ENCODE data around the gene KIF19.

Gene KIF19

GRCh38 chr17:74361230-74362068, 35.4 kb downstream of the KIF19 start, which contains the start of gene BTBD17:
Gene BTBD17, minus strand, starts transcription at chr17:74361868. Its CDS starts 49 bp downstream, at chr17:74361819.
- in situ Hi-C loops (cut with MboI; ENCODE audit: low sequenced_read_pairs) = no loop called here

GRCh38 chr17:74362069-74362405, 36.0 kb downstream of the KIF19 start:
- in situ Hi-C loops (cut with MboI; ENCODE audit: low sequenced_read_pairs) = no loop called here

- in situ Hi-C loops (cut with MboI; ENCODE audit: low sequenced_read_pairs) = no loop called here
These were observed 36.9 kb downstream of the KIF19 start for GRCh38 chr17:74362810-74363498.

- in situ Hi-C loops (cut with MboI; ENCODE audit: low sequenced_read_pairs) = no loop called here
These were observed 41.2 kb downstream of the KIF19 start, which contains the start of gene GPR142 for GRCh38 chr17:74367206-74367605. Gene GPR142, plus strand, starts transcription at chr17:74367506. Its CDS starts 2,035 bp downstream, at chr17:74369541.

GRCh38 chr17:74368341-74369081, 42.5 kb downstream of the KIF19 start:
- in situ Hi-C loops (cut with MboI; ENCODE audit: low sequenced_read_pairs) = no loop called here

- in situ Hi-C loops (cut with MboI; ENCODE audit: low sequenced_read_pairs) = no loop called here
These were observed 43.2 kb downstream of the KIF19 start for GRCh38 chr17:74369221-74369620.

- in situ Hi-C loops (cut with MboI; ENCODE audit: low sequenced_read_pairs) = loop anchor here (10.0 kb wide), 1 partner anchor 235 kb away; no protein-coding TSS in a partner anchor
These were observed 43.9 kb downstream of the KIF19 start for GRCh38 chr17:74369665-74370490.

- in situ Hi-C loops (cut with MboI; ENCODE audit: low sequenced_read_pairs) = loop anchor here (10.0 kb wide), 1 partner anchor 233 kb away; no protein-coding TSS in a partner anchor
These were observed 45.7 kb downstream of the KIF19 start for GRCh38 chr17:74371653-74372147.

GRCh38 chr17:74372426-74372825, 46.4 kb downstream of the KIF19 start:
- in situ Hi-C loops (cut with MboI; ENCODE audit: low sequenced_read_pairs) = loop anchor here (10.0 kb wide), 1 partner anchor 232 kb away; no protein-coding TSS in a partner anchor

- in situ Hi-C loops (cut with MboI; ENCODE audit: low sequenced_read_pairs) = loop anchor here (10.0 kb wide), 1 partner anchor 231 kb away; no protein-coding TSS in a partner anchor
These were observed 48.0 kb downstream of the KIF19 start for GRCh38 chr17:74373838-74374606.

GRCh38 chr17:74374858-74375257, 48.8 kb downstream of the KIF19 start:
- in situ Hi-C loops (cut with MboI; ENCODE audit: low sequenced_read_pairs) = loop anchor here (10.0 kb wide), 1 partner anchor 230 kb away; no protein-coding TSS in a partner anchor

- in situ Hi-C loops (cut with MboI; ENCODE audit: low sequenced_read_pairs) = loop anchor here (10.0 kb wide), 1 partner anchor 225 kb away; no protein-coding TSS in a partner anchor
These were observed 53.6 kb downstream of the KIF19 start for GRCh38 chr17:74379495-74380085.

GRCh38 chr17:74380086-74380958, 54.3 kb downstream of the KIF19 start:
- in situ Hi-C loops (cut with MboI; ENCODE audit: low sequenced_read_pairs) = no loop called here

- in situ Hi-C loops (cut with MboI; ENCODE audit: low sequenced_read_pairs) = no loop called here
These were observed 55.2 kb downstream of the KIF19 start for GRCh38 chr17:74380959-74381808.

- in situ Hi-C loops (cut with MboI; ENCODE audit: low sequenced_read_pairs) = no loop called here
These were observed 57.1 kb downstream of the KIF19 start for GRCh38 chr17:74383141-74383540.

GRCh38 chr17:74385201-74385600, 59.2 kb downstream of the KIF19 start:
- in situ Hi-C loops (cut with MboI; ENCODE audit: low sequenced_read_pairs) = no loop called here

GRCh38 chr17:74386386-74386785, 60.4 kb downstream of the KIF19 start:
- in situ Hi-C loops (cut with MboI; ENCODE audit: low sequenced_read_pairs) = no loop called here
